Measurements from ENCODE around the gene UROC1. TPM values are rescaled to one million over a fixed set of nuclear protein-coding genes. Genes with fewer than 3 reads are reported as not detected.

UROC1 gene
- total and polyA plus RNA-seq, 4 experiments from 2014 or later: not detected

DNA sequence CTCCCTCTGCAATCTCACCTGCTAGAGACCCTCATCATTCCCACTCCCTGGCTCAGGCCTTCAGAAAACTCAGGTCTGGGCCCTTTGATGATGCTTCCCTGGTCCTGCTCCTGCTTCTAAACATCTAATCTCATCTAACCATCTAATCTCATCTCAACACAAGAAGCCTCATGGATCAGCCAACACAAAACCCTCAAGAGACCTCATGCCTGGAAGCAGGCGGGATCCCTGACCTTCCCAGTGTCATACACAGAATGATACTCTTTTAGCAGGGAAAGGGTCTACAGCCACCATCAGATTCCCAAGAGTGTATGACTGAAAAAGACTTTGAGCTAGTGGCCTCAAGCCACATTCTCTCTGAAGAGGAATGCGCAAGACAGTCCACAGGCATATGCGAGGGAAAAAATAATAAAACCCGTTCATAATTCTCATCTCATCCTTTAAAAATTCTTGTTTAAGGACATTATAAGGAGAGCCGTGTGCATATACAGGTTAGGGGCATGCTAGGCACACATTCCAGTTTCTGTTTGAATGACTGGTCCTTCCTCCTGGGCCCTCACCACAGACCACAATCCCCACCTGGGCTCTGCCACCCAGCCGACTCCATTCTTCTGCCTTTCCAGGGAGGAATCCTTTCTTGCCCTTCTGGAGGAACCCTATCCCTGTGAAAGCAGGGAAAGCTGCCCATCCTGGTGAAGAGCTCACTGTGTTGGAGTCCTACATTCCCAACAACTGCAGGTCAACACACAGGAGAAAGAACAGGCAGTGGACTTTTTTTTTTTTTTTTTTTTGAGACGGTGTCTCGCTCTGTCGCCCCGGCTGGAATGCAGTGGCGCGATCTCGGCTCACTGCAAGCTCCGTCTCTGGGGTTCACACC is 44.0 kb downstream of the UROC1 start:
- peak overlapping the region; percentile 29 to 93 (median 87) for H3K27ac Mint-ChIP-seq
- H3K9me3 Mint-ChIP-seq: no peaks in the 10 kb centered on the region
- peak overlapping the region; percentile 17 for H3K27ac ChIP-seq (ENCODE audit: low read depth, low read length)
- H3K36me3 ChIP-seq (ENCODE audit: insufficient read depth, low read length): peaks cover 31% of the 10 kb centered on the region
- peak overlapping the region; percentile 86 to 94 (median 91) for H3K4me3 Mint-ChIP-seq
- CTCF ChIA-PET (ENCODE audit: partially characterized antibody): no interaction called here
- DNase-seq: no peak
- no peaks in the 10 kb centered on the region for H3K27me3 ChIP-seq (ENCODE audit: insufficient read depth, low read length)
- intact Hi-C loops (cut with micrococcal nuclease): loop anchor here (2.0 to 10.0 kb wide), 2 partner anchors 391 to 1581 kb away; partner anchors contain the start of gene SEC61A1
- H3K36me3 Mint-ChIP-seq: peaks cover 34 to 56% of the 10 kb centered on the region in 2 donors
- H3K4me3 ChIP-seq (ENCODE audit: low read length in 2 of 2): peak overlapping the region; percentile 25 to 27
- H3K9me3 ChIP-seq (ENCODE audit: control insufficient read depth in 1 of 2, low read length in 2 of 2): no peaks in the 10 kb centered on the region
- peaks cover 41 to 73% (median 60%) of the 10 kb centered on the region in 4 donors for H3K4me1 Mint-ChIP-seq
- POLR2A ChIA-PET (ENCODE audit: partially characterized antibody): no interaction called here
- H3K4me1 ChIP-seq (ENCODE audit: insufficient read depth, low read length): peaks cover 36% of the 10 kb centered on the region
- H3K27me3 Mint-ChIP-seq: no peaks in the 10 kb centered on the region

DNA sequence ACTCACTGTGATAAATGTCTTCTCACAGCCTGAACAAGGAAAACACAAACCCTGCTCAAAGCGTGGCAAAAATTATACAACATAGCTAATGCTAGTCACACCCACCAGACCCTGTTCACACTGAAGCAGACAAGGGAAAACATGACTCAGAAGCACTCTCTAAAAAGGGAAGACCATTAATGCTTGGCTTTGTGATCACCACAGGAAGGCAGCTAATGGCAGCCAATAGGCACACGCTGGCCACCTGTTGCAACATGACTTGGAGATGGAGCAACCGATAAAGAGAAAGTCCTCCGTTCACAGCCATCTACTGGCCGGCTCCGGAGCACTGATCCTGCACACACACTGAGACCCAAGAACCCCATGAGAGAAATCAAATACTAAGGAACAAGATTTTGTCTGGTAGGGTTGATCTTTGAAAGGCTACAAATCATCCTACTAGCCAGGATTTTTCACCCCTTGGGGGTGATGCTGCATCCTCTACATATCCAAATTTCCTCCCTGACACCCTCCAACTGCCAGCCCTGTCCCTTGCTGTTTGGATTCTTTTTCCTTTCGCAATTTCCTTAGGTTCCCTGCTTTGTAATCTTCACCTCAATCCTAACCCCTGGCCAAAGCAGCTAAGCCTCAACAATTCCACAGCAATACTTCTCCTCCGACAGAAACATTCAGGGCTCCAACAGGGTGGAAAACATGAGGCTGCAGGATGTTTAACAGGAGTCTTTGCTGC is 45.1 kb downstream of the UROC1 start:
- no peak for DNase-seq
- peak overlapping the region; percentile 86 to 94 (median 91) for H3K4me3 Mint-ChIP-seq
- H3K27ac Mint-ChIP-seq: peak overlapping the region; percentile 12 to 88 (median 78)
- Histone ChIP-seq H3K4me3 (ENCODE audit: low read length in 2 of 2) (peak overlapping the region in 1 of 2 donors; percentile 2), H3K9me3 (ENCODE audit: control insufficient read depth in 1 of 2, low read length in 2 of 2) (no peaks in the 10 kb centered on the region), H3K36me3 (ENCODE audit: insufficient read depth, low read length) (peaks cover 42% of the 10 kb centered on the region), H3K27me3 (ENCODE audit: insufficient read depth, low read length) (no peaks in the 10 kb centered on the region), H3K4me1 (ENCODE audit: insufficient read depth, low read length) (peaks cover 36% of the 10 kb centered on the region), H3K27ac (ENCODE audit: low read depth, low read length) (no peak overlapping the region)
- H3K36me3 Mint-ChIP-seq: peaks cover 42 to 64% of the 10 kb centered on the region in 2 donors
- H3K4me1 Mint-ChIP-seq: peaks cover 45 to 80% (median 66%) of the 10 kb centered on the region in 4 donors
- ChIA-PET POLR2A (ENCODE audit: partially characterized antibody) (no interaction called here), CTCF (ENCODE audit: partially characterized antibody) (interaction anchor here (1.5 kb wide), 1 partner anchor 50 kb away, joined by 5 read pairs; no protein-coding TSS in a partner anchor)
- no peaks in the 10 kb centered on the region for H3K27me3 Mint-ChIP-seq
- H3K9me3 Mint-ChIP-seq: no peaks in the 10 kb centered on the region
- intact Hi-C loops (cut with micrococcal nuclease): loop anchor here (10.0 kb wide), 1 partner anchor 1582 kb away; the partner anchor contains the start of gene SEC61A1

- ChIA-PET CTCF (ENCODE audit: partially characterized antibody) (interaction anchor here (0.8 to 1.1 kb wide), 2 partner anchors 385 to 1078 kb away, joined by 3 read pairs; no protein-coding TSS in a partner anchor), POLR2A (ENCODE audit: partially characterized antibody) (no interaction called here)
- Histone ChIP-seq H3K27ac (ENCODE audit: low read depth, low read length) (no peak overlapping the region), H3K27me3 (ENCODE audit: insufficient read depth, low read length) (no peaks in the 10 kb centered on the region), H3K9me3 (ENCODE audit: control insufficient read depth in 1 of 2, low read length in 2 of 2) (no peaks in the 10 kb centered on the region), H3K36me3 (ENCODE audit: insufficient read depth, low read length) (peaks cover 71% of the 10 kb centered on the region), H3K4me3 (ENCODE audit: low read length in 2 of 2) (no peak overlapping the region), H3K4me1 (ENCODE audit: insufficient read depth, low read length) (peaks cover 28% of the 10 kb centered on the region)
- DNase-seq: no peak
- peak overlapping the region in 5 of 7 donors; percentile 4 to 90 (median 62) for H3K27ac Mint-ChIP-seq
- H3K36me3 Mint-ChIP-seq: peaks cover 54 to 85% of the 10 kb centered on the region in 2 donors
- peaks cover 44 to 86% (median 65%) of the 10 kb centered on the region in 4 donors for H3K4me1 Mint-ChIP-seq
- H3K4me3 Mint-ChIP-seq: no peak overlapping the region
- no peaks in the 10 kb centered on the region for H3K27me3 Mint-ChIP-seq
- intact Hi-C loops (cut with micrococcal nuclease): no loop called here
- H3K9me3 Mint-ChIP-seq: no peaks in the 10 kb centered on the region
These were observed 48.1 kb downstream of the UROC1 start for GRCh38 chr3:126469479-126469878.

DNA sequence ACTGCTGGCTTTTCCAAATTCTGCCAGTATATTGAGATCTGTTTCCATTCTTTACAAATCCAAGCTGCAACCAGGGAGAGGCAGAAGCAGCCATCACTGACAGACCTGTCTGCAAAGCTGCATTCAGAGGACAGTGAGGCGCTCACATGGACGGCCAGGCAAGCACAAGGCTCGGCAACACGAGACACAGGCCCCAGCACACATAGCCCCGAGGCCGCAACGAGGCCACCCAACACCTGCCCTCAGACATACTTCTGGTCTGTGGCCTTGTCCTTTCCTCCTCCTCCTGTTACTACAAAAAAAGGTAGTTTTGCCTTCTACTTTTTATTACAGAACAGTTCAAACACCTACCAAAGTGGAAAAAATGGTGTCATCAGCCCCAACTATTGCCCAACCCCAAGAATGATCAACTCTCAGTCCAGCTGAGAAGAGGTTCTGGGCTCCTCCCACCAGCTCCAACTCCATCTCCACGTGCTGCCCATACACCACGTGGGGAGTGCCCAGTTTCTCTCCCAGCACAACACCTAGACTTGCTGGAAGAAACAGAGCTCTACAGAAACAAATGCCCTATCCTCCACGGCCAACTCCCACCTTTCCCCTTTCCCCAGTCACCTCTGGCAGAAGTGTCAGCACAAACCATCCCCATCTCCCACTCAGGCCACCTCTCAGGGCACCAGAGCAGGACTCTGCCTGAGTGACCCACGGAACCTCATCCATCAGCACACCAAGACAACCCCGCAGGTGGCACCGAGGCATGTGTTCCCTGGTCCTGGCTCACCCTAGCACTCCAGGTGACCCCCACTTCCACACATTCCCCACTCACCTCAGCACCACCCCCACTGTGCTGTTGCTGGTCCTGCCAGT is 49.3 kb downstream of the UROC1 start:
- Mint-ChIP-seq H3K9me3 (no peaks in the 10 kb centered on the region), H3K27me3 (no peaks in the 10 kb centered on the region), H3K4me1 (peaks cover 38 to 76% (median 54%) of the 10 kb centered on the region in 4 donors), H3K27ac (peak overlapping the region in 5 of 7 donors; percentile 23 to 76 (median 55)), H3K36me3 (peaks cover 52 to 85% of the 10 kb centered on the region in 2 donors), H3K4me3 (no peak overlapping the region)
- no peaks in the 10 kb centered on the region for H3K9me3 ChIP-seq (ENCODE audit: control insufficient read depth in 1 of 2, low read length in 2 of 2)
- H3K4me3 ChIP-seq (ENCODE audit: low read length in 2 of 2): no peak overlapping the region
- intact Hi-C loops (cut with micrococcal nuclease): no loop called here
- ChIA-PET POLR2A (ENCODE audit: partially characterized antibody) (no interaction called here), CTCF (ENCODE audit: partially characterized antibody) (no interaction called here)
- H3K27ac ChIP-seq (ENCODE audit: low read depth, low read length): no peak overlapping the region
- H3K36me3 ChIP-seq (ENCODE audit: insufficient read depth, low read length): peaks cover 78% of the 10 kb centered on the region
- DNase-seq: no peak
- H3K27me3 ChIP-seq (ENCODE audit: insufficient read depth, low read length): no peaks in the 10 kb centered on the region
- H3K4me1 ChIP-seq (ENCODE audit: insufficient read depth, low read length): peaks cover 16% of the 10 kb centered on the region

DNA sequence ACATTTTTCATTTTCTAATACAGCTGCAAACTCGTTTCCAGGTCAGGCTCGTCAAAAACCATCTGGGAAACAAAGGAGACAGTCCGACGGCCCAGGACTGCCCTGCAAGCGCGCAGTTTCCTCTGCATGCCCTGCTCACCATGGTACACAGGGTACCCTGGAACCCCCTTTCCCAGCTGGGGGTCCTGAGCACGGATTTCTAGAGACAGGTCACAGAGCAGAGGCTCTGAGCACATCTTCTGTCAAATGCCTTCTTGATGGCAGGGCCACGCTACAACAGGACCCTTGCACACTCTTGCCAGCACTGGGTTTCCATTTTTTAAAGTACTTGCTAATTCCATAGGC is 50.0 kb downstream of the UROC1 start:
- ChIA-PET POLR2A (ENCODE audit: partially characterized antibody) (no interaction called here), CTCF (ENCODE audit: partially characterized antibody) (no interaction called here)
- Histone ChIP-seq H3K27me3 (ENCODE audit: insufficient read depth, low read length) (no peaks in the 10 kb centered on the region), H3K36me3 (ENCODE audit: insufficient read depth, low read length) (peaks cover 80% of the 10 kb centered on the region), H3K4me3 (ENCODE audit: low read length in 2 of 2) (no peak overlapping the region), H3K4me1 (ENCODE audit: insufficient read depth, low read length) (peaks cover 9% of the 10 kb centered on the region), H3K27ac (ENCODE audit: low read depth, low read length) (no peak overlapping the region), H3K9me3 (ENCODE audit: control insufficient read depth in 1 of 2, low read length in 2 of 2) (no peaks in the 10 kb centered on the region)
- Mint-ChIP-seq H3K36me3 (peaks cover 50 to 82% of the 10 kb centered on the region in 2 donors), H3K27ac (no peak overlapping the region), H3K27me3 (no peaks in the 10 kb centered on the region), H3K9me3 (no peaks in the 10 kb centered on the region), H3K4me1 (peaks cover 31 to 69% (median 47%) of the 10 kb centered on the region in 4 donors), H3K4me3 (no peak overlapping the region)
- no peak for DNase-seq
- intact Hi-C loops (cut with micrococcal nuclease): no loop called here

DNA sequence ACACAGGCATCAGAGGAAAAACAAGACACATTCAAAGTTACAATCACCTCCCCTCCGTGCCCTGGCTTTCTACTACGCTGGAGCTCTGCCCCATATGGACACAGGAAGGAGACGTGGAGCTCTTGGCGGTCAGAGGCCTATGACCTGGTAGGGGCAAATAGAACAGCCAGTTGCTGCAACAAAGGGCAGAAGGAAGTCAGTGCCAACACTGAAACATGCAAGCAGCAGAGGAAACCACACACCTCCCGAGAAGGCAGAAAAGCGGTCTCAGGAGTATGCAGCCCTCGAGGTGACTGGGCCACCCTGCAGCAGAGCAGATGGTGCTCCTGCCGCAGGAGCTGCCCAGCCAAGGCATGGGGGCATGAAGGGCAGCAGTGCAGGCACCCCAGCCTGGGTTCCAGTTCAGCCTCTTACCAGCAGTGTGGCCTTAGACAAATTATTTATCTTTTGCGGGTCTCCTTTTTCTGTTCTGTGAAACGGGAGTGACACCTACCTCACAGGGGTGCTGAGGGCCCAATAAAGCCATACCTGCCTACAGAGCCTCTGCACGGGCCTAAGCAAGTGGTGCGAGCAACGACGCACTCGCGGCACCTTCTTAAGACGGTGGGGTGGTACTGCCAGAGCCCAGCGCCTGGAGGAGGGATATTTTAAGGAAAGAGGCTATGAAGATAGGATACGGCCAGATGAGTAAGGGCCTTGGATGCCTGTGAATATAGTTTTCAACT is 50.5 kb downstream of the UROC1 start:
- ChIA-PET POLR2A (ENCODE audit: partially characterized antibody) (no interaction called here), CTCF (ENCODE audit: partially characterized antibody) (no interaction called here)
- Histone ChIP-seq H3K36me3 (ENCODE audit: insufficient read depth, low read length) (peaks cover 86% of the 10 kb centered on the region), H3K4me1 (ENCODE audit: insufficient read depth, low read length) (peaks cover 4% of the 10 kb centered on the region), H3K4me3 (ENCODE audit: low read length in 2 of 2) (no peak overlapping the region), H3K27me3 (ENCODE audit: insufficient read depth, low read length) (no peaks in the 10 kb centered on the region), H3K27ac (ENCODE audit: low read depth, low read length) (no peak overlapping the region), H3K9me3 (ENCODE audit: control insufficient read depth in 1 of 2, low read length in 2 of 2) (no peaks in the 10 kb centered on the region)
- H3K4me1 Mint-ChIP-seq: peaks cover 26 to 63% (median 42%) of the 10 kb centered on the region in 4 donors
- no peaks in the 10 kb centered on the region for H3K27me3 Mint-ChIP-seq
- peak overlapping the region in 1 of 8 donors; percentile 57 for H3K4me3 Mint-ChIP-seq
- peaks cover 50 to 81% of the 10 kb centered on the region in 2 donors for H3K36me3 Mint-ChIP-seq
- intact Hi-C loops (cut with micrococcal nuclease): no loop called here
- DNase-seq: no peak
- H3K27ac Mint-ChIP-seq: peak overlapping the region in 1 of 7 donors; percentile 2
- no peaks in the 10 kb centered on the region for H3K9me3 Mint-ChIP-seq

All from CD4-positive, alpha-beta memory T cell (primary cell).